Uterus (tissue), 4 donors: ENCODE results near the gene FAM53B. TPM values are rescaled to one million over a fixed set of nuclear protein-coding genes. Genes with fewer than 3 reads are reported as not detected.

Source experiments
- DNase-seq, 2 donors: peaks; one replicate each; pipeline ENCODE4 v3.0.0-alpha.2; 2019 to 2020
- H3K27ac ChIP-seq, 2 donors: fragments of 200-600 bp; sonication (generic); 1 replicate in 1 of 2; 2 replicates in 1 of 2; pipeline ENCODE4 v1.5.1; 2016 to 2018
- H3K27me3 ChIP-seq, 2 donors: fragments of 200-600 bp; sonication (generic); one replicate each; pipeline ENCODE4 v1.5.1; 2018 to 2019; ENCODE audit warnings: control low read depth in 1 of 2
- H3K36me3 ChIP-seq, 2 donors: fragments of 200-600 bp; sonication (generic); one replicate each; pipeline ENCODE4 v1.5.1; 2019; ENCODE audit warnings: control low read depth in 1 of 2
- H3K4me1 ChIP-seq, 2 donors: fragments of 200-600 bp; sonication (generic); one replicate each; pipeline ENCODE4 v1.5.1; 2018 to 2019; ENCODE audit warnings: control low read depth in 1 of 2
- H3K4me3 ChIP-seq, 2 donors: fragments of 200-600 bp; sonication (generic); 1 replicate in 1 of 2; 2 replicates in 1 of 2; pipeline ENCODE4 v1.5.1; 2018 to 2019; ENCODE audit warnings: mild to moderate bottlenecking in 1 of 2
- H3K9me3 ChIP-seq, 2 donors: fragments of 200-600 bp; sonication (generic); one replicate each; pipeline ENCODE4 v1.5.1; 2019; ENCODE audit warnings: control low read depth in 1 of 2
- CTCF ChIP-seq, 4 experiments: fragments of 200-600 bp in 2 of 4; fragments of 450-650 bp in 2 of 4; sonication (generic) in 2 of 4; IDR thresholded peaks; one replicate each; pipeline ENCODE4 v1.5.1; 2016 to 2019; ENCODE audit warnings: antibody characterized with exemption in 4 of 4, mild to moderate bottlenecking in 2 of 4, moderate library complexity in 1 of 4
- POLR2A ChIP-seq, 2 donors: fragments of 450-650 bp; IDR thresholded peaks; one replicate each; pipeline ENCODE4 v1.6.1; 2016; ENCODE audit warnings: antibody characterized with exemption in 2 of 2, mild to moderate bottlenecking in 1 of 2, moderate library complexity in 1 of 2
- intact Hi-C: fragments of 100-400 bp; cut with DNase I; formaldehyde crosslinking; loops from one replicate; pipeline ENCODE4 v1.15.1; 2023; ENCODE audit warnings: low total_unique reads
- total RNA-seq, 4 donors: library from RNA; depleted of rRNA in 3 of 4; stranded (reverse); fragments of >200 nt in 3 of 4; gene quantifications; one replicate each; pipeline versions ENCODE4 v1.1.0 to v1.2.4, GENCODE V29; 2014 to 2023
- donor health status: DM: yes; HTN: yes; CAD: no.

Gene FAM53B
- total RNA-seq, 4 donors from 2014 or later = 10.9 to 94.3 (median 67.8) TPM

DNA sequence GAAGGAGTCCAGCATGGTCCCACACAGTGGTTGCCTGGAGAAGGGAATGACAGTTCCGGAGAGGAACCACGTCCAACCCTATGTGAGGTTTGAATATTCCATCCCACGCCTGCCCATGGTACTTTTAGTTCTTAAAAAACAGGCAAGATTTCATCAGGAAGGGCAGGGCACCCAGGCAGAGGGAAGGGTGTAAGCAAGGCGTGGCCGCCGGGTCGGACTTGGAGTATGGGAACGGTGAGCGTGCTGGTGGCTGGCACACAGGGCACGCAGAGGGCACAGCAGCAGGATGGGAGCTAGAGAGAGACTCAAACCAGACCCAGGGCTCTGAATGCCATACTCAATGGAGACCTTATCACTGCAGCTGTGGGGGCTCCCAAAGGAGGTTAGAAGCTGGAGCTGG lies 34.3 kb downstream of the FAM53B start:
- Histone ChIP-seq H3K36me3 (no peaks in the 10 kb centered on the region), H3K9me3 (no peaks in the 10 kb centered on the region)

GRCh38 chr10:124708922-124709520 lies 35.2 kb downstream of the FAM53B start:
- intact Hi-C loops = no loop called here
- no peak for DNase-seq
- H3K36me3 ChIP-seq = no peaks in the 10 kb centered on the region
- H3K4me3 ChIP-seq = no peak overlapping the region
- peaks cover 38 to 57% of the 10 kb centered on the region in 2 donors for H3K4me1 ChIP-seq
- no peaks in the 10 kb centered on the region for H3K9me3 ChIP-seq
- peak overlapping the region; percentile 84 to 92 for H3K27ac ChIP-seq
- TF ChIP-seq CTCF (IDR thresholded peaks at IDR 0.05) (no peak), POLR2A (IDR thresholded peaks at IDR 0.05) (no peak)
- H3K27me3 ChIP-seq = no peaks in the 10 kb centered on the region

More for the DNA sequence above, 34.3 kb downstream of the FAM53B start:
- H3K4me1 ChIP-seq = peaks cover 32 to 56% of the 10 kb centered on the region in 2 donors
- intact Hi-C loops = no loop called here
- H3K4me3 ChIP-seq = no peak overlapping the region
- DNase-seq = peak in 1 of 2 donors; percentile 61
- TF ChIP-seq POLR2A (IDR thresholded peaks at IDR 0.05) (no peak), CTCF (IDR thresholded peaks at IDR 0.05) (no peak)
- H3K27me3 ChIP-seq = no peaks in the 10 kb centered on the region
- H3K27ac ChIP-seq = peak overlapping the region; percentile 84 to 92

GRCh38 chr10:124708246-124708779 lies 35.9 kb downstream of the FAM53B start:
- Histone ChIP-seq H3K4me1 (peaks cover 41 to 64% of the 10 kb centered on the region in 2 donors), H3K27me3 (no peaks in the 10 kb centered on the region), H3K4me3 (no peak overlapping the region), H3K36me3 (no peaks in the 10 kb centered on the region), H3K9me3 (no peaks in the 10 kb centered on the region), H3K27ac (peak overlapping the region; percentile 84 to 92)
- no peak for TF ChIP-seq POLR2A (IDR thresholded peaks at IDR 0.05)
- TF ChIP-seq CTCF (IDR thresholded peaks at IDR 0.05) = no peak
- no peak for DNase-seq
- intact Hi-C loops = no loop called here

DNA sequence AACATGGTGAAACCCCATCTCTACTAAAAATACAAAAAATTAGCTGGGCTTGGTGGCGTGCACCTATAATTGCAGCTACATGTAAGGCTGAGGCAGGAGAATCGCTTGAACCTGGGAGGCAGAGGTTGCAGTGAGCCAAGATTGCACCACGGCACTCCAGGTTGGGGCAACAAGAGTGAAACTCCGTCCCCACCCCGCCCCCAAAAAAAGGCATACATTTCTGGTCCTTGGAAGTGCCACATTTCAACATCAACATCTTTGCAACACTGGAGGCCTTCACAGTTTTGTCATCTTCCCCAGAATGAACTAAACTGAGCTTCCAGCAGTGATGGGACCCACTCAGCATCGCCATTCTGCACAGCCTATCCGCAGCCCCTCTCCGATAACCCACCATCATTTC lies 36.6 kb downstream of the FAM53B start:
- H3K9me3 ChIP-seq = no peaks in the 10 kb centered on the region
- DNase-seq = no peak
- peaks cover 49 to 65% of the 10 kb centered on the region in 2 donors for H3K4me1 ChIP-seq
- H3K4me3 ChIP-seq = no peak overlapping the region
- H3K27me3 ChIP-seq = no peaks in the 10 kb centered on the region
- H3K36me3 ChIP-seq = no peaks in the 10 kb centered on the region
- no peak for TF ChIP-seq CTCF (IDR thresholded peaks at IDR 0.05)
- TF ChIP-seq POLR2A (IDR thresholded peaks at IDR 0.05) = no peak
- intact Hi-C loops = no loop called here
- H3K27ac ChIP-seq = peak overlapping the region; percentile 84 to 92

DNA sequence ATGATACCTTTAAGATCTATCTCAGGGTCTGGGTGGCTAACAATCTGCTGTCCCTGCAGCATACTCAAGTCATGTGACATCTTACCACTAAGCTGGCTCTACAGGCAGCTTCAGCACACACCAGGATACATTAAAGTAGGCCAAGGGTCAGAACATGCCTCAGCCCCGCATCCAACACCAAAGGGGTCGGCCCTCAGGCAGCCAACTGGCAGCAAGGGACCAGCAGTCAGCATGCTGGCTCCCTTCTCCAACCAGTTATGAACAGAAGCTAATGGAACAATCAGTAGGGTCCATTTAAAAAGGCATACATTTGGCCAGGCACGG lies 37.1 kb downstream of the FAM53B start:
- Histone ChIP-seq H3K27ac (peak overlapping the region; percentile 84 to 92), H3K27me3 (no peaks in the 10 kb centered on the region), H3K4me1 (peaks cover 51 to 67% of the 10 kb centered on the region in 2 donors), H3K4me3 (no peak overlapping the region), H3K36me3 (no peaks in the 10 kb centered on the region), H3K9me3 (no peaks in the 10 kb centered on the region)
- intact Hi-C loops = no loop called here
- DNase-seq = no peak
- TF ChIP-seq POLR2A (IDR thresholded peaks at IDR 0.05) (no peak), CTCF (IDR thresholded peaks at IDR 0.05) (no peak)
